Activated CD4-positive, alpha-beta T cell treated with anti-CD3 and anti-CD28 coated beads for 48 hours (primary cell): Measurements from ENCODE around the gene KCNJ10.

ENCODE experiments used
- DNase-seq: peaks from one replicate; pipeline ENCODE4 v3.0.0-alpha.2; 2020

Gene KCNJ10

DNA sequence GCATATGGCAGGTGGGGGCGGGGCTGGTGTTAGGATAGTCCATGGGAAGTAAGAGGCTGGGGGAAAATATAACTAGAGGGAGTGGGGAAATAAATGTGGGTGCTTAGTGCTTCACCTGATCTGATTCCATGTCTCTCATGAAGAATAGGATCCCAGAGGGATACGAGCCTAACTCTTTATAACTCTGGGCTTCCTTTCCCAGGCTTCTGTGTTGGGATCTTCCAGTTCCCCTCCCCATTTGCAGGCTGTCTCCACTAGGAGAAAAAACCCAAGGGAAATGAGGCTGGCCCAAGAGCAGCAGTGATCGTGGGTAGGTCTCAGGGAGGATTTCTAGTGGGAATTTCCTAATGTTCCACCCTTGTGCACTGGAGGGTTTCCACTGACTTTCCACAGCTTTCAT, 13.0 kb upstream of the KCNJ10 start:
- no peak for DNase-seq

- no peak for DNase-seq
Observed at GRCh38 chr1:160082487-160082886, 12.5 kb upstream of the KCNJ10 start.

GRCh38 chr1:160081261-160081936, 11.4 kb upstream of the KCNJ10 start, which contains the start of gene KCNJ9:
Gene KCNJ9, plus strand, starts transcription at chr1:160081538. Its CDS starts 2,493 bp downstream, at chr1:160084031.
- no peak for DNase-seq

DNA sequence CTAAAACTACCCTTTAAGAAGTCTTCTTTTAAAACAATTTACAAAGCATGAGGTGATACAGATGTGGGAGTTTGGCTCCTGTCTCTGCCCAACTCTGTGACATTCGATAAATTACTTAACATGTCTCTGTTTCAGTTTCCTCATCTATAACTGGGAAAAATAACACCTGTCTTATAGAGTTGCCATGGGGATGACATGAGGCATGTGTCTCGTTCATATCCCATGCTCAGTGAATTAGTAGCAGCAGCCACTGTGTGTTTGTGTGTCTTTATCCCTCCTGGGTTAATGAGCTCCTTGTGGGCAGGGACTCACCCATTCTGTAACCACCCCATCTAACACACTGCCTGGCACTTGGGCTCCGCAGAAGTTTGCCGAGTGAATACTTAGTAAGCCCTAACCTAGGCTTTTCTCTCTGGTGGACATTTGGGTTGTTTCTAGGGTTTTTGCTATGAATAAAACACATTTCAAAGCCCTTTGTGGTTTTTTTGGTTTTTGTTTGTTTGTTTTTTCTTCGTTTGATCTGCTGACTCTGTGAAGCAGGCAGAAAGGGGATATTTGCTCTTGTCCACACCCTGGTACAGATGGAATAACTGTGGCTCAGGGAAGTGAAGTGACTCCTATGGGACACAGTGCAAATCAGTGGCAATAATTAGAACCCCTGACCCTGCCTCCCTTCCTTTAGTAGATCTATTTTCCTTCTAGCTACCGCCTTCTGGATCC, 10.6 kb upstream of the KCNJ10 start:
- DNase-seq = no peak

- no peak for DNase-seq
Observed at GRCh38 chr1:160079448-160079847, 9.5 kb upstream of the KCNJ10 start.

- DNase-seq = peak; percentile 82
Observed at GRCh38 chr1:160078512-160079195, 8.7 kb upstream of the KCNJ10 start.

DNA sequence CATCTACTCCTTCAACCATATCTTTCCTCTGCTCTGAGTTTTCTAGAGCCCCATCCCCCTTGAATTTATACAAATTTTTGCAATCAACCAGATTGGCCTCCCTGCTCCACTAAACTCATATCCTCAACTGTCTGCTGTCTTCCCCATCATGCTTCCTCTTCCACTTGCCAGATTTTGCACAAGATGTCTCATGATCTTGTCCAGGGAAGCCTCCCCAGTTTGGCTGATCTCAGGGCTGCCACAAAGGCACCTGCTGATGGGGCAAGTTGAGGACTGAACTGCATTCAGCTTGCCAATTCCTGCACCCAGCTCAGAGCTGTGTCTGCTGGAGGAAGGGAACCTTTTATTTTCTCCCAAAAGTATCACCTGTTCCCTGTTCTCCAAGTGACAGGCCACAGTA, 7.5 kb upstream of the KCNJ10 start:
- DNase-seq = no peak

DNA sequence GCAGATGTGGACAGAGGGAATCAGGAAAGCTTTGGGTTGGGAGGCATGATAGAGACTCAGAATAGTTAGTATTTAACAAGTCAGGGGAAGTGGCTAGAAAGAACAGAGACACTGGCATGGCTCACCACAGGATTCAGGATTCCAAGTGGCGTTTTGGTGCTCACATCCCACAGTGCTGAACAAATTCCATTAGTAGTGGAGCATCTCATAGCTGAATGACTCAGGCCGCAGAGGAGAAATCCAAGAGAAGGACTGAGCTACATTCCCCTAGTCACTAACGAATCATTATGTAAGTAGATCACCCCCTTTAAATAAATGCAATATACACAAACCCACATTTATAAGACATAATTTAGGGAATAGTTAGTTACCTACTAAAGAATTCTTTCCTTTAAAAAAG, 6.3 kb upstream of the KCNJ10 start:
- no peak for DNase-seq

GRCh38 chr1:160075836-160076235, 5.9 kb upstream of the KCNJ10 start:
- no peak for DNase-seq

GRCh38 chr1:160074865-160075264, 4.9 kb upstream of the KCNJ10 start:
- DNase-seq = no peak

DNA sequence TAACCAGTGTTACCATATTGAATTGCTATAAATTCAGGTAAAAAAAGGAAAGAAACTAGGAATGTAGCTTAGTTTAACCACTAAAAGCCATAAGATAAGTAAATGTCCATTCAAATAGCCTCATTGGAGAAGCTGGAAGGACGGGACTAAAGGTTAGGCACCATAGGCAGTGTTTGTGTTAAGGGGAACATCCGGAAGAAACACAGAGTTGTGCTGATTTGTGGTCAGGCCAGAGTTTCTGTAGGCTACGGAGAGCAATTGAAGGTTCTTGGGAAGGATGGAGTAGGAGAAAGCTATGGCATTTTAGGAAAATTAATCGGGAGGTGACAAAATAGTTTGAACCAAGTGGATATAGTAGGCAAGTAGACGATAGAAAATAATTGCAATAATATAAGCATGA, 1.3 kb upstream of the KCNJ10 start:
- DNase-seq = no peak

DNA sequence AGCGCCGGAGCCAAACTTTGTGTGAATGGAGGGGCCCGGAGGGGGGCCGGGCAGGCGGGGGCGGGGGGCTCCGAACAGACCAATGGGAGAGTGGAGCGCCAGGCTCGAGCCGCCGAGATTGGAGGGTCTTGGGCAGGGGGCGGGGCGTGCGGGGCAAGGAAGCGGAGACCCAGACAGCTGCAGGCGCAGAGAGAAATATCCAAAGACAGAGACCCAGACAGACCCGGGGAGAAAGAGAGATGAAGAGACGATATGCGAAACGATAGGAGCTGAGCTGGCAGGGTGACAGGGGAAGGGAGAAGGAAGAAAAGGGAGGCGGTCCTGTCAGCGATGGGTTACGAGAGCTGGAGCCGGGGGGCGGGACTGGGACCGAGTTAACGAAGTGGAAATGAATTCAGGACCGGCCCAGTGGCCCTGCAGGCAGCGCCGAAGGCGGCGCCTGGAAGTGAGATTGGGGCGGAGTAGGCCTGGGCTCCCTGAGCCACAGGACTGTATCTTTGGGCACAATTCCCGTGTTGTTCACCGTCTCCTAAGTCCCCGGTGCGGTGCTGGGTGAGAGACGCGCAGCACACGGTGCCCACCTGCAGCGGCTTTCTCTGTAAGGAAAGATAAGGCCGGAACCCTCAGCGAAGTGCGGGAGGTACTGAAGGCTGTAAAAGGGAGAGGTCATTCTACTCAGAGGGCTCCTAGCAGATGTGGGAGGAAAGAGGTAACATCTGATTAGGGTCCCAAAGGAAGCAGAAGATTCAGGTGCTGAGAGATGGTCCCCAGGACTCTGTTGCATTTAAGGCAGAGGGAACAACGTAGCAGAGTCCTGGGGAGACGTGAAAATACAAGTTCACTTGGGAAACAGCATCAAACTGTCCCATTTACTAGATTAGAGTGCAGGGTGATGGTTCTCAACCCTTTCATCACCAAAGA, 543 bp upstream of the KCNJ10 start:
- DNase-seq = peak; percentile 67

DNA sequence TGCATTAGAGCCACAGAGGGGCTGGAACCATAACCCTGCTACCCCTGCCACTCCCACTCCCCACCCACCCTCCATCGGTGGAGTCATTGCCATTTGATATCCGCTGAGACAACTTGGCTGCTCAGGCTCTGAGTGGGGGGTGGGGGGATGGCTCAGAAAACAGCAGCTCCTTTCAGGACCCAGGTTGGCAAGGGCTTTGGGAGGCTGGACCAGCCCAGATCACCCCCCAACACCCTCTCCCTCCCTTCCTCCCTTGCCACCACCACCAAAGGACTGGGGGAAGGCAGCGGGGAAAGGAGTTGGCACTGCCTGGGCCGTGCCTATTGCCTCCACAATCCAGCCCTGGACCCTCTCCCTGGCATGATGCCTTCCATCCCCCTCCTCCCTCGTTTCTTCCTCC, 1.7 kb downstream of the KCNJ10 start:
- no peak for DNase-seq

GRCh38 chr1:160066829-160067745, 2.9 kb downstream of the KCNJ10 start:
- no peak for DNase-seq

GRCh38 chr1:160064746-160065145, 5.2 kb downstream of the KCNJ10 start:
- no peak for DNase-seq

DNA sequence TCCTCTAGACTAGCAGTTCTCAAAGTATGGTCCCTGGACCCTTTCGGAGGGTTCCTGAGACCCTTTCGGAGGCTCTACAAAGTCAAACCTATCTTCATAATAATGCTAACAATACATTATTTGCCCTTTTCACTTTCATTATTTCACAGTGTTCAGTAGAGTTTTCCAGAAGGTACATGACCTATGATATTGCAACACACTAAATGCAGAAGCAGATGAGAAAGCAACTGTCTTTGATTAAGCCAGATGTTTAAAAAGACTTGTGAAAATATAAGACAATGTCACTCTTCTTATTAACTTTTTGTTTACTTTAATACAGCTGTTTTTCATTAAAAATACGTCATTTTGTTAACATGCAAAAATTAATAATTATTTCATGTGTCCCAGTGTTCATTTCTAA, 5.8 kb downstream of the KCNJ10 start:
- no peak for DNase-seq

DNA sequence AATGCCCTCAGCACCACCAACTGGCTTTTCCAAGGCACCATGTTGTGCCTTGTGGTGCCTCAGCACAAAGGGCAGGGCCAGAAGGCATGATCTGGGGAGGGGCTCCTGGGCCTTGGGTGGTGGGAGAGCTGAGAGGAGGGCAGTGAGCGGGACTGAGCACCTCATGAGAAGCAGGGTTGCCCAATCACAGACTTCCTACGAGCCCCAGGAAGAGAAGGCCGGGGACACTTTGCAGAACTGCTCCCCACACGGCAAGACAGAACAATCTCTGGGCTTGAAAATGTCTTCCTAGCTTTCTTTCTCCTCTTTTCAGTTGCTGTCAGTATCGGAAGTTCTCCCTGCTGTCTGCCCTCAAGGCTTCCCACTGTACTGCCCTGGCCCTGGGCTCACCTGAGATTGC, 6.8 kb downstream of the KCNJ10 start:
- DNase-seq = no peak

GRCh38 chr1:160062230-160062532, 7.8 kb downstream of the KCNJ10 start:
- DNase-seq = no peak

DNA sequence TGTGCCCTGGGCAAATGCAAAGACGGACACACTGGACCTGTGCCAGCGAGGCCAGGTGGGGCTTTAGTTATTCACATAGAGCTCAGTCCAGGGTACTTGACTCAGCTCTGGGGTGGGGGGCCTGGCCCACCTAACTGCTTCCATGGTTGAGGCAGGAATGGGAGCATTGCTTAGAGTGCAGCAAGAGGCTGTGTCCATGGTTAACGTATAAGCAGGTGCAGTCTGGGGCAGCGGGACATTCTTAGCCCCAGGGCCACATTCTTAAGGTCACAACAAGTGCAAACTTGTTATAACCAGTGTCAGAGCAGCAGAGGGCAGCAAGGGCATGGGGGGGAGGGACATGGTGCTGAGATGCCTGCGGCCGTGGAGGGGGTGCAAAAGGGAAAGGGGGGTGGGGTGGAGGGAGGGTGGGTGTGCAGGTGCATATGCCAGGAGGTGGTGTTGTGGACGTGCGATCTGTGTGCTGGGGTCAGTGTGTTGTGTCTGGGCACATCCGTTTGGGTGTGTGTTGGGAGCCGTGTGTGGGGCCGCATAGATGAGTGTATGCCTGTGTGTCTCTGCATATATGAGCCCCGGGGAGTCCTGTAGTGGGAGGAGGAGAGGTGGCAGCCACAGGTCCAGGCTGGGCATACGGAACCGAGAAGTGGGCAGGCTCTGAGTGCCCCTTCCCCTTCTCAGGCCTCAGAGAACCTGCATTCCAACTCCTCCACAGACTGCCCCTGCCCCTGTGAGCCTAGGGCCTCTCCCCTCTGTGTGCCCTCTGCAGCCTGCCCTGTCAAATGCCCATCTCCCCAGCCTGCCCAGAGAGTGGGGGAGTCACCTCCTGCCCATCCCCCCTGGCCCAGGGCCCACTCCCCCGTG, 8.4 kb downstream of the KCNJ10 start:
- no peak for DNase-seq

GRCh38 chr1:160058087-160058486, 11.9 kb downstream of the KCNJ10 start:
- no peak for DNase-seq

- DNase-seq = no peak
Observed at GRCh38 chr1:160056648-160057169, 13.3 kb downstream of the KCNJ10 start.
